Natural killer cell (primary cell): ENCODE results near the gene AASDHPPT. TPM values are rescaled to one million over a fixed set of nuclear protein-coding genes. Genes with fewer than 3 reads are reported as not detected.
A peak's percentile ranks its signal among the peaks of the same experiment; 100 is the strongest.

Source experiments
- ATAC-seq, 3 donors: fragments of 150-1000 bp in 2 of 3; fragments of 200-7000 bp in 1 of 3; cut with Tn5 transposase; 1 replicate in 1 of 3; 2 replicates in 2 of 3; pipeline ENCODE4 v1.10.0; 2021; ENCODE audit warnings: mild to moderate bottlenecking in 2 of 3, moderate library complexity in 2 of 3
- DNase-seq, 2 donors: peaks; one replicate each; pipeline versions ENCODE4 v3.0.0 to v3.0.0-alpha.2; 2013 to 2021; ENCODE audit warnings: mixed read lengths in 1 of 2
- H3K27ac ChIP-seq: one replicate; pipeline ENCODE4 v1.5.1; 2013; ENCODE audit warnings: mild to moderate bottlenecking, low read length
- H3K27me3 ChIP-seq: one replicate; pipeline ENCODE4 v1.6.1; 2013; ENCODE audit warnings: low read length; ENCODE audit not compliant: control insufficient read depth, insufficient read depth
- H3K36me3 ChIP-seq: one replicate; pipeline ENCODE4 v1.6.1; 2013; ENCODE audit warnings: low read length; ENCODE audit not compliant: control insufficient read depth, insufficient read depth
- H3K4me1 ChIP-seq: one replicate; pipeline ENCODE4 v1.6.1; 2013; ENCODE audit warnings: low read length; ENCODE audit not compliant: control insufficient read depth, insufficient read depth
- H3K4me3 ChIP-seq: one replicate; pipeline ENCODE4 v1.5.1; 2013; ENCODE audit warnings: low read length
- H3K9me3 ChIP-seq: one replicate; pipeline ENCODE4 v1.6.1; 2013; ENCODE audit warnings: low read length; ENCODE audit not compliant: control insufficient read depth, insufficient read depth
- H3K27ac Mint-ChIP-seq, 2 donors: one replicate each; pipeline ENCODE4 v1.8.0; 2022; ENCODE audit warnings: mild to moderate bottlenecking in 2 of 2, mixed read lengths in 2 of 2, moderate library complexity in 1 of 2
- H3K27me3 Mint-ChIP-seq, 2 donors: one replicate each; pipeline ENCODE4 v1.8.0; 2022; ENCODE audit warnings: low read depth in 2 of 2, mixed read lengths in 2 of 2
- H3K36me3 Mint-ChIP-seq: one replicate; pipeline ENCODE4 v1.8.0; 2022; ENCODE audit warnings: mixed read lengths
- H3K4me1 Mint-ChIP-seq, 2 donors: one replicate each; pipeline ENCODE4 v1.8.0; 2022; ENCODE audit warnings: mixed read lengths in 2 of 2
- H3K4me3 Mint-ChIP-seq: one replicate; pipeline ENCODE4 v1.8.0; 2022; ENCODE audit warnings: mild to moderate bottlenecking, moderate library complexity, mixed read lengths
- H3K9me3 Mint-ChIP-seq, 2 donors: one replicate each; pipeline ENCODE4 v1.8.0; 2022; ENCODE audit warnings: mixed read lengths in 2 of 2
- whole genome bisulfite sequencing: methylation state at CpG from one replicate; pipeline ENCODE4 v1.1.7; 2013; ENCODE audit warnings: missing lambda C conversion rate; ENCODE audit not compliant: insufficient coverage; 5-methylcytosine and 5-hydroxymethylcytosine counted together
- intact Hi-C: fragments of 100-400 bp; cut with micrococcal nuclease; formaldehyde crosslinking; loops from one replicate; pipeline ENCODE4 v1.14.2; 2022
- total RNA-seq, 4 donors: library from RNA; stranded (reverse); fragments of 120-200 nt in 1 of 4; gene quantifications; one replicate each; pipeline versions ENCODE4 v1.2.3 to v1.2.4, GENCODE V29; 2013 to 2022
- TF ChIP-seq, protein P1 (sequence below): fragments of 200-600 bp; IDR thresholded peaks from one replicate; pipeline ENCODE4 v1.8.0; 2022; ENCODE audit warnings: antibody characterized with exemption

Gene AASDHPPT
- total RNA-seq, 3 donors from 2014 or later (not counting 1 experiment from before 2014, with no cell fraction given), result 18.7 to 30.6 (median 23.9) TPM

DNA sequence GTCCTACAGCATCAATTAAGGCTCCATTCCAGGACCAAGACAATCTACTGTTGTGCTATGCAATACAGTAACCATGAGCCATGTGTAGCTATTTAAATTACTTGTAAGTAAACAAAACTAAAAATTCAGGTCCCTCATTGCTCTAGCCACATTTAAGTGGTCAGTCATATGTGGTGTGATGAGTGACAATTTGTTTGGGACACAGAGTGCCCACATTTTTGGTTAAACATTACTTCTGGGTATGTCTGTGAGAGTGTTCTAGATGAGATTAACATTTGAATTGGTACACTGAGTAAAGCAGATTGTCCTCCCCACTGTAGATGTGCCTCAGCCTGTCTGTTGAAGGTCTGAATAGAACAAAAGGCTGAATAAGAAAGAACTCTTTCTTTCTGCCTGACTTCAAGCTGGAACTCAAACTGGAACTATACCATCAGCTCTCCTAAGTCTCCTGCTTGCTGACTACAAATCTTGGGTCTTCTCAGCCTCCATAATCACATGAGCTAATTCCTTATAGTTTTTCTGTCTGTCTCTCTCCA lies 16.1 kb upstream of the AASDHPPT start:
- peaks cover 2% of the 10 kb centered on the region for H3K36me3 ChIP-seq
- no peak overlapping the region for H3K4me3 Mint-ChIP-seq
- intact Hi-C loops, result no loop called here
- no peak for ATAC-seq
- no peak for DNase-seq
- peak overlapping the region in 1 of 2 donors; percentile 2 for H3K27ac Mint-ChIP-seq
- no peaks in the 10 kb centered on the region for H3K36me3 Mint-ChIP-seq
- no peak overlapping the region for H3K27ac ChIP-seq
- no peaks in the 10 kb centered on the region for H3K27me3 Mint-ChIP-seq
- no peaks in the 10 kb centered on the region for H3K27me3 ChIP-seq
- peaks cover 24% of the 10 kb centered on the region in 2 donors for H3K4me1 Mint-ChIP-seq
- no peaks in the 10 kb centered on the region for H3K9me3 Mint-ChIP-seq
- H3K4me3 ChIP-seq, result no peak overlapping the region
- TF ChIP-seq, protein P1, sequence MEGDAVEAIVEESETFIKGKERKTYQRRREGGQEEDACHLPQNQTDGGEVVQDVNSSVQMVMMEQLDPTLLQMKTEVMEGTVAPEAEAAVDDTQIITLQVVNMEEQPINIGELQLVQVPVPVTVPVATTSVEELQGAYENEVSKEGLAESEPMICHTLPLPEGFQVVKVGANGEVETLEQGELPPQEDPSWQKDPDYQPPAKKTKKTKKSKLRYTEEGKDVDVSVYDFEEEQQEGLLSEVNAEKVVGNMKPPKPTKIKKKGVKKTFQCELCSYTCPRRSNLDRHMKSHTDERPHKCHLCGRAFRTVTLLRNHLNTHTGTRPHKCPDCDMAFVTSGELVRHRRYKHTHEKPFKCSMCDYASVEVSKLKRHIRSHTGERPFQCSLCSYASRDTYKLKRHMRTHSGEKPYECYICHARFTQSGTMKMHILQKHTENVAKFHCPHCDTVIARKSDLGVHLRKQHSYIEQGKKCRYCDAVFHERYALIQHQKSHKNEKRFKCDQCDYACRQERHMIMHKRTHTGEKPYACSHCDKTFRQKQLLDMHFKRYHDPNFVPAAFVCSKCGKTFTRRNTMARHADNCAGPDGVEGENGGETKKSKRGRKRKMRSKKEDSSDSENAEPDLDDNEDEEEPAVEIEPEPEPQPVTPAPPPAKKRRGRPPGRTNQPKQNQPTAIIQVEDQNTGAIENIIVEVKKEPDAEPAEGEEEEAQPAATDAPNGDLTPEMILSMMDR, result no peak
- no peaks in the 10 kb centered on the region for H3K9me3 ChIP-seq
- H3K4me1 ChIP-seq, result peaks cover 3% of the 10 kb centered on the region

DNA sequence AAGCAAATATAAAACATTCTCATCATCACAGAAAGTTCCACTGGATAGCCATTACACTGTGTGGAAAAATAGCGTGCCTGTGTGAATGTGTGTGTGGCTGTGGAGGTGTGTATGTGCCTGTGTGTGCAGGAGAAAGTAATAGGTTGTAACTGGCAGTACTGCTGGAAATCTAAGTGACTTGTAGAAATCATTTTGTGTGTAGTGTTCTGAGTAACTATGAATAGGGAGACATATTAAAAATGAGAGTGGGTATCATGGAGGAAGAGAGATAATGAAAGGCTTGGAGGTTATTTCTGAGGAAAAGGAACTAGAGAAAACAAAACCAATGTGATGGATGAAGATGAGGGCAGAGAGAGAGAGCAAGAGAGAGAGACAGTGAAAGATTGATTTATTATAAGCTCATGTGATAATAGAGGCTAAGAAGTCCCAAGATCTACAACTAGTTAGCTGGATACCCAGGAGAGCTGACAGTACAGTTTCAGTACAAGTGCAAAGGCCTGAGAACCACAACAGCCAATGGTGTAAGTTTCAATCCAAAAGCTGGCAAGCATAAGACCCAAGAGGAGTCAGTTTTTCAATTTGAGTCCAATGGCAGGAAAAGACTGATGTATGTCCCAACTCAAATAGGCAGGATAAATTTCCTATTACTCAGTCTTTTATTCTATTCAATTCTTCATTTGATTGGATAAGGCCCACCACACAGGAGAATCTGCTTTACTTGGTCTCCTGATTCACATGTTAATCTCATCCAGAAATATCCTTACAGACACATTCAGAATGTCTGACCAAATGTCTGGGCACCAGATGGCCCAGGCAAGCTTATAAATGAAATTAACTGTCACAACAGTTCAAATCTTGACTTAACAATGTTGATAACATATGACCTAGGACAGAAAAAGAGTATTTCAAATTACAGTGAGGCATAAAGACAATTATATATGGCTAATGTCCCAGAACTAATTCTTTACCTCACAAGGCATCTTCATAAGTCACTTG lies 15.2 kb upstream of the AASDHPPT start:
- WGBS, result 90% methylated on average over 1 of the region's 1 CpG
- no peaks in the 10 kb centered on the region for H3K27me3 ChIP-seq
- no peak overlapping the region for H3K27ac ChIP-seq
- H3K27ac Mint-ChIP-seq, result no peak overlapping the region
- H3K9me3 Mint-ChIP-seq, result no peaks in the 10 kb centered on the region
- peaks cover 18 to 19% of the 10 kb centered on the region in 2 donors for H3K4me1 Mint-ChIP-seq
- intact Hi-C loops, result no loop called here
- no peaks in the 10 kb centered on the region for H3K9me3 ChIP-seq
- no peak overlapping the region for H3K4me3 Mint-ChIP-seq
- H3K27me3 Mint-ChIP-seq, result no peaks in the 10 kb centered on the region
- TF ChIP-seq, protein P1, result no peak
- ATAC-seq, result no peak
- H3K4me3 ChIP-seq, result no peak overlapping the region
- peaks cover 2% of the 10 kb centered on the region for H3K36me3 ChIP-seq
- H3K36me3 Mint-ChIP-seq, result no peaks in the 10 kb centered on the region
- no peak for DNase-seq
- peaks cover 3% of the 10 kb centered on the region for H3K4me1 ChIP-seq

DNA sequence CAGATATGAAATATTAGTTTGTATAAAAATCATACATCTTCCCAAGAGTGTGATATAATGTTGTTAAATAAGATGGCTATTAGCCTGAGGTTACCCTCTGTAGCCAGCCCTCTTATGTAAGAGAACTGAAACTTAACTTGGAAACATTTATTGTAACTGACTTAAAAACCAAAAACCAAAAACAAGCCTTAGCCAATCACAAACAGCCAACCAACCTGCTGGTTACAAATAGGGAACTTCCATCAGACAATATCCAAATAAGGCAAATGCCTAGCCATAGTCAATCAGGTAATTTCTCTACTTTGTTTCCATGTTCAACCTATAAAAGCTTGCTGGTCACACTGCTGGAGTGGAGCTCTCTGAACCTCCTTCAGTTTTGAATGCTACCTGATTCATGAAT lies 14.5 kb upstream of the AASDHPPT start:
- no peaks in the 10 kb centered on the region for H3K27me3 ChIP-seq
- no peaks in the 10 kb centered on the region for H3K27me3 Mint-ChIP-seq
- DNase-seq, result no peak
- H3K4me3 Mint-ChIP-seq, result no peak overlapping the region
- no peaks in the 10 kb centered on the region for H3K9me3 ChIP-seq
- H3K4me1 ChIP-seq, result peaks cover 3% of the 10 kb centered on the region
- H3K27ac Mint-ChIP-seq, result no peak overlapping the region
- H3K4me1 Mint-ChIP-seq, result peaks cover 19 to 20% of the 10 kb centered on the region in 2 donors
- intact Hi-C loops, result no loop called here
- TF ChIP-seq, protein P1, result no peak
- no peak overlapping the region for H3K4me3 ChIP-seq
- H3K27ac ChIP-seq, result no peak overlapping the region
- H3K36me3 Mint-ChIP-seq, result no peaks in the 10 kb centered on the region
- H3K9me3 Mint-ChIP-seq, result no peaks in the 10 kb centered on the region
- H3K36me3 ChIP-seq, result peaks cover 2% of the 10 kb centered on the region
- ATAC-seq, result no peak
